Activated CD8-positive, alpha-beta memory T cell treated with anti-CD3 and anti-CD28 coated beads for 36 hours (primary cell): ENCODE data around the gene NCAN. TPM values are rescaled to one million over a fixed set of nuclear protein-coding genes. Genes with fewer than 3 reads are reported as not detected.
"Not testable (repeated sequence)": the region's sequence is repeated elsewhere in the genome, so short reads cannot be mapped to it uniquely, and the experiment has no call there.

ENCODE experiments used
- CTCF ChIA-PET: fragments of 350-600 bp; sonication (Branson Sonifier 250); formaldehyde crosslinking; loops from one replicate; lab custom pipeline; 2021; ENCODE audit warnings: antibody characterized with exemption; lab: Charles Lee
- POLR2A ChIA-PET: fragments of 350-600 bp; sonication (Branson Sonifier 250); formaldehyde crosslinking; loops from one replicate; lab custom pipeline; 2021; ENCODE audit warnings: antibody characterized with exemption; lab: Charles Lee
- total RNA-seq, 2 experiments: library from RNA; stranded (reverse); gene quantifications; one replicate each; pipeline ENCODE4 v1.2.3, GENCODE V29; 2021

Gene NCAN
- total RNA-seq, 2 experiments from 2014 or later, result not detected

DNA sequence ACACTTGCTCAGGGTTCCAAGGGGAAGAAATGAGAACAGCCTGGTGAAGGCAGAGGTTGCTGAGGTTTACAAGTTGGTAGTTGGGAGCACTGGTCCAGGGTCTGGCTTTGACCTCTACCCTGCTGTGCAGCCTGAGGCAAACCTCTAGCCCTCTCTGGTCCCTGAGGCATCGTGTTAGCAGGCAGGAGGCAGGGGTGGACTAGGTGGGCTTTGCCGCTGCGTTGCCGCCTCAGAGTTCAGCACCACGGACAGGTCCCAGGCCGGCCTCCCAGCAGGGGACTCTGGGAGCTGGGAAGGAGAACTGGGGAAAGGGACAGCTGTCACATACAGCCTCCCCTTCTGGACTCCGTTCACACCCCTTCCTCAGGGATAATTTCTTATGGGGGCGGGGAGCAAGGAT is 3.1 kb downstream of the NCAN start:
- CTCF ChIA-PET, result no interaction called here
- POLR2A ChIA-PET, result no interaction called here

DNA sequence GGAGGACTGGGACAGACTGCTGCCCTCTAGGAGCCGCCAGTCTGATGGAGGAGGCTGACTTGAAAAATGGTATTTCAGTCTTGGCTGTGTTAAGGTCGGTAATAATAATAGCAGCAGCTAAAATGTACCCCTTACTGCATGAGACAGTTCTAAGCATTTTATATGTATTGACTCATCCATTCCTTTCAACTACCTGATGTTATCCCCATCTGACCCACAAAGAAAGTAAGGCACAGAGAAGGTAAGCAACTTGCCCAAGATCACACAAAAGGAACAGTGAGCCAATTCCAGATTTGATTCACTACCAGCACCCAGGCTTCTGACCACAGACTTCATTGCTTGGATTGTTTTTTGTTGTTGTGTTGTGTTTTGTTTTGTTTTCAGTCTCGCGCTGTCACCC is 4.0 kb downstream of the NCAN start:
- ChIA-PET CTCF (no interaction called here), POLR2A (no interaction called here)

DNA sequence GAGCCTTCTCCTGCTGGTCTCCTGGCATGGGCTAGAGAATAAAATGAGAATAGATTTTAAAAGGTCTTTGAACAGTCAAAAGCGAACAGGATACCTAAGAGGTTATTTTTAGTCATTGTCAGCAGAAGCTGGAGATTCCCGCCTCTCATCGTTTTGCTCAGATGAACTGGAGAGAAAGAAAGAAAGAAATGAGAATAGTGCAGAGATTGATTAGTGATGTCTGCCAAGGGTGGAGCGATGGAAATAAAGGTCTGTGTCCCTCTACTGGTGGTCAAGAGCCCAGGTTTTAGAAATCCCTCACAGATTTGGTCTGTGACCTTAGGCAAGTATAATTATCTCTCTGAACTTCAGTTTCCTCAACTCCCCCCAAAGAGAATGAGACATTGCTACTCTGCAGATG is 5.3 kb downstream of the NCAN start:
- CTCF ChIA-PET, result no interaction called here

GRCh38 chr19:19218911-19219310 is 7.2 kb downstream of the NCAN start:
- CTCF ChIA-PET, result interaction anchor here (0.6 to 0.7 kb wide), 2 partner anchors 27 to 533 kb away, joined by 3 read pairs; no protein-coding TSS in a partner anchor
- POLR2A ChIA-PET, result interaction anchor here (0.5 kb wide), 1 partner anchor 618 kb away, joined by 5 read pairs; no protein-coding TSS in a partner anchor

More for the DNA sequence above, 5.3 kb downstream of the NCAN start:
- POLR2A ChIA-PET, result interaction anchor here (1.0 kb wide), 1 partner anchor 25 kb away, joined by 3 read pairs; the partner anchor contains the start of genes BORCS8 and RFXANK

GRCh38 chr19:19221000-19221399 is 9.2 kb downstream of the NCAN start:
- POLR2A ChIA-PET, result not testable (repeated sequence)
- CTCF ChIA-PET, result interaction anchor here (0.7 kb wide), 1 partner anchor 18 kb away, joined by 4 read pairs; the partner anchor contains the start of gene NR2C2AP

- POLR2A ChIA-PET, result no interaction called here
- CTCF ChIA-PET, result interaction anchor here (2.8 kb wide), 1 partner anchor 11 kb away, joined by 10 read pairs; no protein-coding TSS in a partner anchor
These were observed 11.3 kb downstream of the NCAN start for GRCh38 chr19:19223060-19223459.

GRCh38 chr19:19223636-19224035 is 11.9 kb downstream of the NCAN start:
- CTCF ChIA-PET, result interaction anchor here (1.3 to 2.8 kb wide), 3 partner anchors 11 to 78 kb away, joined by 3 to 10 read pairs (median 3); no protein-coding TSS in a partner anchor
- POLR2A ChIA-PET, result no interaction called here

GRCh38 chr19:19224150-19224851 is 12.5 kb downstream of the NCAN start:
- POLR2A ChIA-PET, result interaction anchor here (0.7 to 1.1 kb wide), 3 partner anchors 11 to 22 kb away, joined by 3 read pairs; partner anchors contain the start of gene NR2C2AP
- CTCF ChIA-PET, result interaction anchor here (1.3 to 2.8 kb wide), 3 partner anchors 10 to 78 kb away, joined by 3 to 10 read pairs (median 3); no protein-coding TSS in a partner anchor

GRCh38 chr19:19224852-19225494 is 13.2 kb downstream of the NCAN start:
- POLR2A ChIA-PET, result interaction anchor here (0.7 to 1.1 kb wide), 3 partner anchors 12 to 22 kb away, joined by 3 read pairs; partner anchors contain the start of gene NR2C2AP
- CTCF ChIA-PET, result interaction anchor here (0.6 to 2.8 kb wide), 5 partner anchors 10 to 79 kb away, joined by 3 to 10 read pairs (median 3); no protein-coding TSS in a partner anchor

- POLR2A ChIA-PET, result no interaction called here
These were observed 14.4 kb downstream of the NCAN start for GRCh38 chr19:19226204-19226603.

DNA sequence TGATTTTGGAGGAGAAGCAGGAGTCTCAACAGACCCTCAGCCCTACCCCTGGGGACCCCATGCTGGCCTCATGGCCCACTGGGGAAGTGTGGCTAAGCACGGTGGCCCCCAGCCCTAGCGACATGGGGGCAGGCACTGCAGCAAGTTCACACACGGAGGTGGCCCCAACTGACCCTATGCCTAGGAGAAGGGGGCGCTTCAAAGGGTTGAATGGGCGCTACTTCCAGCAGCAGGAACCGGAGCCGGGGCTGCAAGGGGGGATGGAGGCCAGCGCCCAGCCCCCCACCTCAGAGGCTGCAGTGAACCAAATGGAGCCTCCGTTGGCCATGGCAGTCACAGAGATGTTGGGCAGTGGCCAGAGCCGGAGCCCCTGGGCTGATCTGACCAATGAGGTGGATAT is 14.9 kb downstream of the NCAN start:
- ChIA-PET CTCF (interaction anchor here (1.1 kb wide), 1 partner anchor 13 kb away, joined by 4 read pairs; no protein-coding TSS in a partner anchor), POLR2A (no interaction called here)

More at GRCh38 chr19:19226204-19226603, 14.4 kb downstream of the NCAN start:
- CTCF ChIA-PET, result interaction anchor here (0.6 to 2.8 kb wide), 3 partner anchors 8 to 178 kb away, joined by 3 to 10 read pairs (median 4); no protein-coding TSS in a partner anchor

DNA sequence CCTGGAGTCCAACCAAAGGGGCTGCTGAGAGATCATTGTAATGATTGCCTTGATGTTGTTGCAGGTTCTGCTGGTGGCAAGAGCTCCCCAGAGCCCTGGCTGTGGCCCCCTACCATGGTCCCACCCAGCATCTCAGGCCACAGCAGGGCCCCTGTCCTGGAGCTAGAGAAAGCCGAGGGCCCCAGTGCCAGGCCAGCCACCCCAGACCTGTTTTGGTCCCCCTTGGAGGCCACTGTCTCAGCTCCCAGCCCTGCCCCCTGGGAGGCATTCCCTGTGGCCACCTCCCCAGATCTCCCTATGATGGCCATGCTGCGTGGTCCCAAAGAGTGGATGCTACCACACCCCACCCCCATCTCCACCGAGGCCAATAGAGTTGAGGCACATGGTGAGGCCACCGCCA is 15.5 kb downstream of the NCAN start:
- ChIA-PET POLR2A (no interaction called here), CTCF (interaction anchor here (1.1 kb wide), 1 partner anchor 13 kb away, joined by 4 read pairs; no protein-coding TSS in a partner anchor)

GRCh38 chr19:19229701-19230100 is 17.9 kb downstream of the NCAN start:
- ChIA-PET CTCF (no interaction called here), POLR2A (no interaction called here)

DNA sequence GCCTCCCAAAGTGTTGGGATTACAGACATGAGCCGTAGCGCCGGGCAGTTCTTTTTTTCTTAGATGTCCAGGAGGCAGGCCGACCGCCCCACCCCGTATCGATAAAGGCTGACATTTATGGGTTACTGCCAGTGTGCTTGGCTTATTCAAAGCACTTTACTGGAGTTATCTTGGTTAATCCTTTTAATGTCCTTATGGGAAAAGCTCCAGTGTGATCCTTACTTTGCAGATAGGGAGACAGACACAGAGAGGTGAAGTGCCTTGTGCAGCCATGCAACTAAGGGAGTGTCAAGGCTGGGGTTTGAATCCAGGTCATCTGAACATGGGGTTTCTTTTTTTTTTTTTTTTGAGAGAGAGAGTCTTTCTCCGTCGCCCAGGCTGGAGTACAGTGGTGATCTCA is 19.2 kb downstream of the NCAN start:
- POLR2A ChIA-PET, result no interaction called here
- CTCF ChIA-PET, result no interaction called here

GRCh38 chr19:19232261-19232721 is 20.5 kb downstream of the NCAN start:
- POLR2A ChIA-PET, result no interaction called here
- CTCF ChIA-PET, result no interaction called here

- CTCF ChIA-PET, result interaction anchor here (2.3 kb wide), 1 partner anchor 10 kb away, joined by 10 read pairs; no protein-coding TSS in a partner anchor
- POLR2A ChIA-PET, result no interaction called here
These were observed 22.6 kb downstream of the NCAN start for GRCh38 chr19:19234220-19234816.

GRCh38 chr19:19236173-19236572 is 24.4 kb downstream of the NCAN start:
- POLR2A ChIA-PET, result no interaction called here
- CTCF ChIA-PET, result no interaction called here

DNA sequence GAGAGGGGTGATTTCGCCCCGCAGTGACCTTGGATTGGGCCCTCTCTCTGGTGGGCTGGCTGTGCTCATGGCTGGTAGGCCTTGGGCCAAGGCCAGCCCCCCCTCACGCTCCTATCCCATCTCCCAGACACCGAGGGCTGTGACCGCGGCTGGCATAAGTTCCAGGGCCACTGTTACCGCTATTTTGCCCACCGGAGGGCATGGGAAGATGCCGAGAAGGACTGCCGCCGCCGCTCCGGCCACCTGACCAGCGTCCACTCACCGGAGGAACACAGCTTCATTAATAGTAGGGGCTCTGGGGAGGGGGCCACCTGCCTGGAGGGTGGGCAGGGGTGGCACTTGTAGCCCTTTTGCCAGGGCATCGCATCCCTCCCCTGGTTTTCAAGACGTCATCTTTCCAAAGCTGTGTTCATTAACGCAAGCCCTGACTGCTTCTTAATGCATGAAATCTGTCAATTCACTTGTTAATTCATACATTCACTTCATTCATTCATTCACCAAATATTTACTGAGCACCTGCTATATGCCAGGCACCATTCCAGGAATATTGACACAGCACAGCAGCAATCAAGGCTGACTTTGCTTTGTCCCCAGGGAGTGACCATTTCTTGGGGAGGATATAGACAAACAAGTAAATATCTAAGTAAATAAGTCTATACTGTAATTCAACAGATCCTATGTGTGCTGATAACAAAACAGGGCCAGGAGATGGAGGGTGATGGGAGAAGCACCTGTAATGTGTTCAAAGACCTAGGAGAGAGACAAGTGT is 26.6 kb downstream of the NCAN start:
- CTCF ChIA-PET, result no interaction called here
- POLR2A ChIA-PET, result no interaction called here
